Omental fat pad (tissue), 4 donors: ENCODE results near the gene RTN4RL2. TPM values are rescaled to one million over a fixed set of nuclear protein-coding genes. Genes with fewer than 3 reads are reported as not detected.
A peak's percentile ranks its signal among the peaks of the same experiment; 100 is the strongest.

ENCODE experiments used
- ATAC-seq: fragments of 150-250 bp; one replicate; pipeline ENCODE4 v1.9.1; 2016; ENCODE audit warnings: mild to moderate bottlenecking, moderate library complexity; ENCODE audit not compliant: low FRiP score
- DNase-seq: peaks from one replicate; pipeline ENCODE4 v3.0.0-alpha.2; 2019; ENCODE audit warnings: low spot score
- CTCF ChIP-seq, 3 donors: fragments of 450-650 bp; IDR thresholded peaks; one replicate each; pipeline ENCODE4 v1.5.1; 2016 to 2017; ENCODE audit warnings: antibody characterized with exemption in 3 of 3, mild to moderate bottlenecking in 3 of 3, moderate library complexity in 2 of 3
- total RNA-seq, 4 donors: library from RNA; depleted of rRNA; stranded (reverse); fragments of >200 nt; gene quantifications; one replicate each; pipeline ENCODE4 v1.1.0, GENCODE V29; 2016

RTN4RL2 gene
- total RNA-seq, 4 donors from 2014 or later, result 0.25 to 1.4 (median 0.74) TPM; not detected in 1

DNA sequence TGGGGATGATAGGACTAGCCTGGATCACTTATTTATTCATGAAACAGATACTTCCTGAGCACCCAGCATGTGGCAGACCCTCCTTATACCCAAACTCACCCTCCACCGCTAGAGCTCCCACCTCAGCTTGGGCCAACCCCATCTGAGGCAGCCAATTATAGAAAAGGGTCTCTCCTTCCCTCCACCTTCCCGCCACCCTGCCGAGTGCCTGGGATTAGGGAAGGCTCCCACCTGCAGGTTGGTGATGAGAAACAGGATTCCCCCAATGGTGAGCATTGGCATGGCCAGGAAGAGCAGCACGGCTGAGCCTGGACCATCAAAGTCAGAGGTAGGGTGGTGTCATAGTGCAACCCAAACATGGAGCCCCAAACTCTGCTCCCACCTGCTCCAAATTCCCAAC is 39.3 kb upstream of the RTN4RL2 start:
- no peak for ATAC-seq
- no peak for TF ChIP-seq CTCF (IDR thresholded peaks at IDR 0.05)

DNA sequence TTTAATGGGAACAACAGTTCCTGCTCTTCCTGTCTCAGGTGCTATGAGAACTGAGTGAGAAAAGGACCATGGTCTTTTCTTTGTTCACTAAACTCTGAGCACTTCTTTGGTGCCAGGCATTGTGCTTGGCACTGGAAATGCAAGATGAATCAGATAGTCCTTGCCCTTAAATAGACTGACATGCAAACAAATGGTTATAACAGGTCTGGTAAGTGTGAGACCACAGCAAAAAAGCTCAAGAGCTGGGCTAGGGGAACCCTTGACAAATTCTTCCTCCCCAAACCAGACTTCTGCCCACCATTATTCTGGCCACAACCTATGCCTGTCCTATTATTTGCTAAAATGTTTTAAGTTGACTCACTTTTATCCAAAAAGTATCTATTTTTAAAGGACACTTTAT is 38.5 kb upstream of the RTN4RL2 start:
- TF ChIP-seq CTCF (IDR thresholded peaks at IDR 0.05), result no peak
- DNase-seq (no peak), ATAC-seq (no peak)

More for the DNA sequence above, 39.3 kb upstream of the RTN4RL2 start:
- DNase-seq, result no peak

DNA sequence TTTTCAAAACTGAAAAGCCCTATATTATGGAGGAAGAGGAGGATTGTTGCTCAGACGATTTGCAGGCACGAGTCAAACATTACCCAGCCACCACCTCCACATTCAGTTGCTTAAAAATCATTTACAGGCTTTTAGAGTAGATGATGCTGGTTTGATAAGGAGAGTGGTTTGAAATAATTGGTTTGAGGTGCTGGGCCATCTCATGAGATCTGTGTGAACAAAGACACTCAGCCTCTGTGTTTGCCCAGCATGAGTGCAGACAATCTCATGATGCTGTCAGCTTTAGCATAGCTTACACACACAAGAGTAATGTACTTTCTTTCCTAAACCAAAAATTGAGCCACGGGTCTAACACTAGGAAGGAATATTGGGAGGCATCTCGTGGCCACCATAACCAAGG is 37.7 kb upstream of the RTN4RL2 start:
- ATAC-seq (no peak), DNase-seq (no peak)
- TF ChIP-seq CTCF (IDR thresholded peaks at IDR 0.05), result no peak

DNA sequence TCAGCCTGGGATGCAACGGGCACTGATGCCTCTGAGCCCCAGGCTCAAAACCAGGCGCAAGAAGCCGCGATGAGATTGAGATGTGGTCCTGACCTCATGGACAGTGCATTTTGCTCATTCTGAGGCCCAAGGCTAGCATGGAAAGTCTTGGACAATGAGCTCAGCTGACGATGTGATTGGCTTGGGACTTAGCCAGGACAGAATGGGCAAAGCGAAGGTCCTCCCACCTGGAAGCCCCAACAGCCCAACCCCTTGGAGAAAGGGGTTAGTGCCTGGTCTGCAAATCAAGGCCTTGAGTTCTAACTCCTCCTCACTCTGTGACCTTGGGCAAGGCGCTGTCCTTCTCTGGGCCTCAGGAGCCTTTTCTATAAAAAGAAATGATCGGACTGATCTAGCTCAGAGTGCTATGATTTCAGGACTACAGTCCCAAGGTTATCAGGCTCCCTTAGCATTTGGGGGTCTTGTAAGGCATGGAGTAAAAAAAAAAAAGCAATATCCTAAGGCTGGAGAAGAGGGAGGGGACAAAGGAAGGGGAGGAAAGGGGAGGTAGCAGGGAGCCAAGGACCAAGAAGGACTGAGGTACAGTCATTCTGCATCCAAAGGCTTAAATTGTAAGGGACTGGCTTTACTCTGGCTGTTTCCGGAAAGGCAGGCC is 36.1 kb upstream of the RTN4RL2 start:
- ATAC-seq, result no peak
- no peak for TF ChIP-seq CTCF (IDR thresholded peaks at IDR 0.05)

GRCh38 chr11:57424792-57425564 is 35.4 kb upstream of the RTN4RL2 start:
- peak; percentile 83 for ATAC-seq
- DNase-seq, result peak; percentile 75

More for the DNA sequence above, 36.1 kb upstream of the RTN4RL2 start:
- no peak for DNase-seq

DNA sequence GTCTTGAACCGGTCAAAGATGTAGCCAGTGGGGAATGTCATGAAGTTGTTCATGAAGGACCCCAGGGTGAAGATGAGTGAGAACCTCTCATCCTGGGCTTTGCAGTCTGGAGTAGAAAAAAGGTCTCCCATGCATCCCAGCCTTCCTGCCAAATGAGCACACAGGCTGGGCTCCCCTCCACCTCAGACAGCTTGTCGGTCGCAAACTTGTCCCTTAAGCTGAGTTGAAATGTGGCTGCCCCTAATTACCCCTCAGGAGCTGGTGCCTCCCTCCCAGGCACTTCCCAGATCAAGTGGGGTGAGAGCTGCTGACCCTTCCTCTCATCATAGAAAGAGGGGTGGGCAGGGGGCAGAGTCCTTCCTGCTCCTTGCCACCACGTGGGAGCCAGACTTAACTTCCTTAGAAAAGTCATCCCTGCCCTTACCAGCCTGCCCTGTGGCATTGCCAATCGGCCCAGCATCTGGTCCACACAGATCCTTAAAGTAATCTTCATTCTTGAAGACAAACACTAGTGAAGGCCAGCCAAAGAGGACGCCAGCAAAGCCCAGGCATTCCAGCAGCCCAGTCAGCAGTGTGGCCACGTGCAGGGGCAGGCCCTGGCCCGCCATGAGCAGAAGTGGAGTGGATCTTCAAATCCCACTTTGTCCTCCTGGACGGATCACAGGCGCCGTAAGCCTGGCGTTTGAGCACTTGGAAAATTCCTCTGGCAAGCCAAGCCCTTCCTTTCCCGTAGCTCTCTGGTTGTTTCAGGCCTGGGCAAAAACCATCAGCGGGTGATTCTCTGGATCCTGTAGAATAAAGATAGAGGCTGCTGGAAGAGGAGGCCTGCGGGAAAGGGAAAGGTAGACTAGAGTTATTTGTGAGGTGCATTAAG is 34.5 kb upstream of the RTN4RL2 start:
- no peak for DNase-seq
- TF ChIP-seq CTCF (IDR thresholded peaks at IDR 0.05), result no peak
- ATAC-seq, result no peak

More at GRCh38 chr11:57424792-57425564, 35.4 kb upstream of the RTN4RL2 start:
- no peak for TF ChIP-seq CTCF (IDR thresholded peaks at IDR 0.05)
